Measurements from ENCODE around the gene MLXIP. TPM values are rescaled to one million over a fixed set of nuclear protein-coding genes. Genes with fewer than 3 reads are reported as not detected.
"Not testable (repeated sequence)": the region's sequence is repeated elsewhere in the genome, so short reads cannot be mapped to it uniquely, and the experiment has no call there.

MLXIP gene
- total RNA-seq, 1 donor from 2014 or later = 54.5 TPM

DNA sequence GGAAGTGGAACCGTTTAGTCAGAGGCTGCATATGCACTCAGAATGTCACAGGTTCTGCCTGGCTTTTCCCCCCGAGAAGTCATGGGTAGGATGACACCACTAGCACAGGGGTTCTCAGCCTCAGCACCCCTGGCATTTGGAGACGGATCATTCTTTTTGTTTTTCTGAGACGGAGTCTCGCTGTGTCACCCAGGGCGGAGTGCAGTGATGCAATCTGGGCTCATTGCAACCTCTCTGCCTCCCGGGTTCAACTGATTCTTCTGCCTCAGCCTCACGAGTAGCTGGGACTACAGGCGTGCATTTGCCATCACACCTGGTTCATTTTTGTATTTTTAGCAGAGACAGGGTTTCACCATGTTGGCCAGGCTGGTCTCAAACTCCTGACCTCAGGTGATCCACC lies 28.7 kb upstream of the MLXIP start:
- Mint-ChIP-seq H3K4me1 (ENCODE audit: unreplicated experiment) (peaks cover 9% of the 10 kb centered on the region), H3K9me3 (ENCODE audit: unreplicated experiment) (no peaks in the 10 kb centered on the region)
- DNase-seq (ENCODE audit: extremely low spot score, unreplicated experiment) = no peak

GRCh38 chr12:122050706-122051105 lies 27.9 kb upstream of the MLXIP start:
- Mint-ChIP-seq H3K9me3 (ENCODE audit: unreplicated experiment) (no peaks in the 10 kb centered on the region), H3K4me1 (ENCODE audit: unreplicated experiment) (peaks cover 9% of the 10 kb centered on the region), H3K27me3 (ENCODE audit: unreplicated experiment) (no peaks in the 10 kb centered on the region), H3K36me3 (ENCODE audit: unreplicated experiment) (peaks cover 5% of the 10 kb centered on the region), H3K27ac (ENCODE audit: unreplicated experiment) (no peak overlapping the region), H3K4me3 (ENCODE audit: unreplicated experiment) (no peak overlapping the region)
- no peak for DNase-seq (ENCODE audit: extremely low spot score, unreplicated experiment)
- no peak for TF ChIP-seq CTCF (IDR thresholded peaks at IDR 0.05)

More for the DNA sequence above, 28.7 kb upstream of the MLXIP start:
- H3K4me3 Mint-ChIP-seq (ENCODE audit: unreplicated experiment) = no peak overlapping the region
- H3K27me3 Mint-ChIP-seq (ENCODE audit: unreplicated experiment) = no peaks in the 10 kb centered on the region
- H3K36me3 Mint-ChIP-seq (ENCODE audit: unreplicated experiment) = peaks cover 7% of the 10 kb centered on the region
- H3K27ac Mint-ChIP-seq (ENCODE audit: unreplicated experiment) = no peak overlapping the region
- TF ChIP-seq CTCF (IDR thresholded peaks at IDR 0.05) = no peak

- peaks cover 2% of the 10 kb centered on the region for H3K36me3 Mint-ChIP-seq (ENCODE audit: unreplicated experiment)
- H3K27me3 Mint-ChIP-seq (ENCODE audit: unreplicated experiment) = no peaks in the 10 kb centered on the region
- peaks cover 9% of the 10 kb centered on the region for H3K4me1 Mint-ChIP-seq (ENCODE audit: unreplicated experiment)
- no peak overlapping the region for H3K27ac Mint-ChIP-seq (ENCODE audit: unreplicated experiment)
- no peak for DNase-seq (ENCODE audit: extremely low spot score, unreplicated experiment)
- TF ChIP-seq CTCF (IDR thresholded peaks at IDR 0.05) = no peak
- no peak overlapping the region for H3K4me3 Mint-ChIP-seq (ENCODE audit: unreplicated experiment)
- no peaks in the 10 kb centered on the region for H3K9me3 Mint-ChIP-seq (ENCODE audit: unreplicated experiment)
Observed at GRCh38 chr12:122051231-122051876, 27.2 kb upstream of the MLXIP start.

DNA sequence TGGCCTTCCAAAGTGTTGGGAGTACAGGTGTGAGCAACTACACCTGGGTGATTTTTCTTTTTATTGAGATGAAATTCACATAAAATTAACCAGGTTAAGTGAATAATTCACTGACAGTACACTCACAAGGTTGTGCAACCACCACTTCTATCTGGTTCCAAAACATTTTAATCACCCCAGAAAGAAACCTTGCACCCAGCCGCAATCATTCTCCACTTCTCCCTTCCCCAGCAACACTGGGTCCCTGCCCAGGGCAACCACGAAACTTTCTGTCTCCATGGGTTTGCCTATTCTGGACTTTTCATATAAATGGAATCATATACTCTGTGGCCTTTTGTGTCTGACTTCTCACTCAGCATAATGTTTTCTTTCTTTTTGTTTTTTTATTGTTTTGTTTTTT lies 26.3 kb upstream of the MLXIP start:
- peaks cover 9% of the 10 kb centered on the region for H3K4me1 Mint-ChIP-seq (ENCODE audit: unreplicated experiment)
- H3K27ac Mint-ChIP-seq (ENCODE audit: unreplicated experiment) = no peak overlapping the region
- no peaks in the 10 kb centered on the region for H3K27me3 Mint-ChIP-seq (ENCODE audit: unreplicated experiment)
- no peaks in the 10 kb centered on the region for H3K9me3 Mint-ChIP-seq (ENCODE audit: unreplicated experiment)
- no peak overlapping the region for H3K4me3 Mint-ChIP-seq (ENCODE audit: unreplicated experiment)
- TF ChIP-seq CTCF (IDR thresholded peaks at IDR 0.05) = no peak
- no peaks in the 10 kb centered on the region for H3K36me3 Mint-ChIP-seq (ENCODE audit: unreplicated experiment)
- no peak for DNase-seq (ENCODE audit: extremely low spot score, unreplicated experiment)

DNA sequence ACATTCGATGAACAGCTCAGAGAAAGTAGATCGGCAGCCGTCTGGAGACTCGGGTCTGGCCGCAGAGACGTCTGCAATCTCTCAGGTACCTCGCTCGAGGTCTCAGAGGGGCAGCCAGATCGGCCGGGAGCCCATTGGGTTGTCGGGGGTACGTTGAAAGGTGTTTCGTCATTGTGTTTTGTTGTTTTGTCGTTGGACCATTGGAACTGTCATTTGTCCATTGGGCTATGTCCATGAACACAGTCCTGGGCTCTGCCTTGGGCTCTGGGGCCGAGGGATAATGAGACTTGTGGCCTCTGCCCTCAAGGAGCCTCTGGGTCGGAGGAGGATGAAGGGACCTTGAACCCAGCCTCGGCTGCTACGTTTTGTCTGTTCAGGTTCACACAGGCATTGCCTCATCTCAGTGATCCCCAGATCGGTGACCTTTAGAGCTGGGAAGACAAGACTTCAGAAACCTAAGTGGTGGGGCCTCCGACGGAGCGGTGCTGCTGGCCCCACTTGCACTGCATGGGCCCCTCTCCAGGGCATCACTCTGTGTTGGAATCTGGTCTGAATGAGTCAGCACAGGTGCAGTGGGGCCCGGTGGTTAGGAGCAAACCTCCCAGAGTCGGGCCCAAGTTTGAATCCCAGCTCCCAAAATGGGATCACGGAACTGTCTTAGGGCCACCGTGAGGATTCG lies 23.6 kb upstream of the MLXIP start:
- no peaks in the 10 kb centered on the region for H3K9me3 Mint-ChIP-seq (ENCODE audit: unreplicated experiment)
- no peak for DNase-seq (ENCODE audit: extremely low spot score, unreplicated experiment)
- H3K36me3 Mint-ChIP-seq (ENCODE audit: unreplicated experiment) = peaks cover 6% of the 10 kb centered on the region
- H3K4me3 Mint-ChIP-seq (ENCODE audit: unreplicated experiment) = no peak overlapping the region
- TF ChIP-seq CTCF (IDR thresholded peaks at IDR 0.05) = no peak
- no peaks in the 10 kb centered on the region for H3K27me3 Mint-ChIP-seq (ENCODE audit: unreplicated experiment)
- H3K27ac Mint-ChIP-seq (ENCODE audit: unreplicated experiment) = no peak overlapping the region
- H3K4me1 Mint-ChIP-seq (ENCODE audit: unreplicated experiment) = peaks cover 9% of the 10 kb centered on the region

GRCh38 chr12:122056406-122056805 lies 22.1 kb upstream of the MLXIP start:
- H3K27ac Mint-ChIP-seq (ENCODE audit: unreplicated experiment); DNase-seq (ENCODE audit: extremely low spot score, unreplicated experiment); H3K36me3 Mint-ChIP-seq (ENCODE audit: unreplicated experiment); H3K9me3 Mint-ChIP-seq (ENCODE audit: unreplicated experiment); H3K27me3 Mint-ChIP-seq (ENCODE audit: unreplicated experiment); H3K4me3 Mint-ChIP-seq (ENCODE audit: unreplicated experiment): not testable (repeated sequence)
- H3K4me1 Mint-ChIP-seq (ENCODE audit: unreplicated experiment) = peaks cover 12% of the 10 kb centered on the region
